Type B pancreatic cell (in vitro differentiated cells): Measurements from ENCODE around the gene POLN. TPM values are rescaled to one million over a fixed set of nuclear protein-coding genes. Genes with fewer than 3 reads are reported as not detected.
"Not testable (repeated sequence)": the region's sequence is repeated elsewhere in the genome, so short reads cannot be mapped to it uniquely, and the experiment has no call there.

Source experiments
- DNase-seq: peaks from one replicate; pipeline ENCODE4 v3.0.0; 2021; ENCODE audit warnings: mixed read lengths; ENCODE audit not compliant: unreplicated experiment; ENCODE audit errors: extremely low spot score
- H3K27ac Mint-ChIP-seq: 2 replicates; pipeline ENCODE4 v1.8.0; 2021; ENCODE audit warnings: mild to moderate bottlenecking, mixed read lengths
- H3K27me3 Mint-ChIP-seq: 2 replicates; pipeline ENCODE4 v1.8.0; 2021; ENCODE audit warnings: mixed read lengths
- H3K36me3 Mint-ChIP-seq: 2 replicates; pipeline ENCODE4 v1.8.0; 2021; ENCODE audit warnings: mixed read lengths
- H3K4me1 Mint-ChIP-seq: one replicate; pipeline ENCODE4 v1.8.0; 2021; ENCODE audit warnings: mixed read lengths; ENCODE audit not compliant: unreplicated experiment
- H3K4me3 Mint-ChIP-seq: 2 replicates; pipeline ENCODE4 v1.8.0; 2021; ENCODE audit warnings: mild to moderate bottlenecking, mixed read lengths
- H3K9me3 Mint-ChIP-seq: 2 replicates; pipeline ENCODE4 v1.8.0; 2021; ENCODE audit warnings: mixed read lengths
- total RNA-seq: library from RNA; stranded (reverse); gene quantifications from 2 replicates; pipeline ENCODE4 v1.2.1, GENCODE V29; 2021; ENCODE audit warnings: low replicate concordance
- TF ChIP-seq, protein P1 (sequence below): fragments of 200-600 bp; sonication (generic); conservative IDR thresholded peaks from 2 replicates; pipeline ENCODE4 v1.5.0; 2021; ENCODE audit warnings: antibody characterized with exemption, mild to moderate bottlenecking

Gene POLN
- total RNA-seq, 1 donor from 2014 or later = 4.1 TPM

DNA sequence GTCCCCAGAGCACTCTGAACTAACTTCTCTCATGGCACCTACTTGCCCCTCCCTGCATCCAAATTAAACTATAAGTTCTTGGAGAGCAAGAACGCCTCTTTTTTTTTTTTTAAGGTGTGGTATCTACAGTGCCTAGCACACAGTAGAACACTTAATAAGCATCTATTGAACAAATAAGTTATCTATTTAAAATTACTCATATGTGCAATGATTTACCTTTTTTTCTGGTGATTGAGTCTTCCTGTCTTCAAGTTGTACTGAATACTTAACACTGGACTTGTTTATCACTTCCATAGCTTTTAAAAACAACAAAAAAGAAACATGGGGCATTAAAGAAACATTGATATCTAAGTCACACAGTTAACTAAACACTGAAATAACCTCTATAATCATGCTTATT, 29.1 kb downstream of the POLN start:
- TF ChIP-seq, protein P1, sequence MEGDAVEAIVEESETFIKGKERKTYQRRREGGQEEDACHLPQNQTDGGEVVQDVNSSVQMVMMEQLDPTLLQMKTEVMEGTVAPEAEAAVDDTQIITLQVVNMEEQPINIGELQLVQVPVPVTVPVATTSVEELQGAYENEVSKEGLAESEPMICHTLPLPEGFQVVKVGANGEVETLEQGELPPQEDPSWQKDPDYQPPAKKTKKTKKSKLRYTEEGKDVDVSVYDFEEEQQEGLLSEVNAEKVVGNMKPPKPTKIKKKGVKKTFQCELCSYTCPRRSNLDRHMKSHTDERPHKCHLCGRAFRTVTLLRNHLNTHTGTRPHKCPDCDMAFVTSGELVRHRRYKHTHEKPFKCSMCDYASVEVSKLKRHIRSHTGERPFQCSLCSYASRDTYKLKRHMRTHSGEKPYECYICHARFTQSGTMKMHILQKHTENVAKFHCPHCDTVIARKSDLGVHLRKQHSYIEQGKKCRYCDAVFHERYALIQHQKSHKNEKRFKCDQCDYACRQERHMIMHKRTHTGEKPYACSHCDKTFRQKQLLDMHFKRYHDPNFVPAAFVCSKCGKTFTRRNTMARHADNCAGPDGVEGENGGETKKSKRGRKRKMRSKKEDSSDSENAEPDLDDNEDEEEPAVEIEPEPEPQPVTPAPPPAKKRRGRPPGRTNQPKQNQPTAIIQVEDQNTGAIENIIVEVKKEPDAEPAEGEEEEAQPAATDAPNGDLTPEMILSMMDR = no peak
- Mint-ChIP-seq H3K27ac (no peak overlapping the region), H3K4me1 (no peaks in the 10 kb centered on the region), H3K4me3 (no peak overlapping the region), H3K9me3 (no peaks in the 10 kb centered on the region), H3K27me3 (no peaks in the 10 kb centered on the region), H3K36me3 (no peaks in the 10 kb centered on the region)
- no peak for DNase-seq

DNA sequence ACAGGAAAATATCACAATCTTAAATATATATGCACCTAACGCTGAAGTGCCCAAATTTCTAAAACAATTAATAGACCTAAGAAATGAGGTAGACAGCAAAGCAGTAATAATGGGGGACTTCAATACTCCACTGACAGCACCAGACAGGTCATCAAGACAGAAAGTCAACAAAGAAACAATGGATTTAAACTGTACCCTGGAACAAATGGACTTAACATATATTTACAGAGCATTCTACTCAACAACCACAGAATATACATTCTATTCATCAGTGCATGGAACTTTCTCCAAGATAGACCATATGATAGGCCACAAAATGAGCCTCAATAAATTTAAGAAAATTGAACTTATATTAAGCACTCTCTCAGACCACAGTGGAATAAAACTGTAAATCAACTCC, 39.1 kb downstream of the POLN start:
- not testable (repeated sequence) for H3K4me1 Mint-ChIP-seq, H3K27ac Mint-ChIP-seq, H3K27me3 Mint-ChIP-seq, H3K9me3 Mint-ChIP-seq, DNase-seq, H3K4me3 Mint-ChIP-seq
- peaks cover 11% of the 10 kb centered on the region for H3K36me3 Mint-ChIP-seq

DNA sequence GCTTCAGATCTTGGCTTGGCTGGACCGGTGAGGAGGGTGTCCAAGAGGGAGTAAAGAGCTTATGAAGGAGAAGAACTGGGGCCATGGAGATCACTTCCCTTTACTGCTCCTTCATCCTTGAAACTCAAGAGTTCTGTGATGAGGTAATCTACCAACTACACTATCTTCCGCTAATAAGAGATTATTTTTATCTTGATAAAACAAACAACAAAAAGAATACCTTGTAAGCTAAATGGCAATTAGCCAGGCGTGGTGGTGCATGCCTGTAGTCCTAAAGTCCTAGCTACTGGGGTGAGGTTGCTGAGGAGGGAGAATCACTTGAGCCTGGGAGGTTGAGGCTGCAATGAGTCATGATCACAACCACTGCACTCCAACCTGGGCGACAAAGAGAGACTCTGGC, 47.4 kb downstream of the POLN start:
- Mint-ChIP-seq H3K36me3 (peaks cover 4% of the 10 kb centered on the region), H3K27ac (no peak overlapping the region), H3K27me3 (no peaks in the 10 kb centered on the region), H3K9me3 (peaks cover 4% of the 10 kb centered on the region), H3K4me3 (no peak overlapping the region), H3K4me1 (no peaks in the 10 kb centered on the region)
- no peak for DNase-seq
- TF ChIP-seq, protein P1 = no peak

DNA sequence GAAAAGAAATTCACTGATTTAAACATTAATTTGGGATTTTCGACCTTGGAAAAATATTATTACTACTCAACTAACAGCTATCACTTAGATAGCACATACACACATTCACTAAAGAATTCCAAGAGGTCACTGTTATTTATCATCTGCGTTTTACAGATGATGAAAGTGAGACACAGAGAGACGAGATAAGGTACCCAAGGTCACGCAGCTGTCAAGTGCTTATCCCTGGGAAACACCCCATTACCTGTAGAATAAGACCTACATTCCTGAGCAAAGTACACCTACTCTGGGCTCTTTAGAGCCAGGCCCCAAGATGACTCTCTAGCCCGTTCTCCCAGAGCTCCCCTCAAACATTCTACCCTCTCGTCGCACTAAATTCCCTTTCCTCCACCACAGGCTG, 48.6 kb downstream of the POLN start:
- DNase-seq = no peak
- TF ChIP-seq, protein P1 = no peak
- no peaks in the 10 kb centered on the region for H3K27me3 Mint-ChIP-seq

DNA sequence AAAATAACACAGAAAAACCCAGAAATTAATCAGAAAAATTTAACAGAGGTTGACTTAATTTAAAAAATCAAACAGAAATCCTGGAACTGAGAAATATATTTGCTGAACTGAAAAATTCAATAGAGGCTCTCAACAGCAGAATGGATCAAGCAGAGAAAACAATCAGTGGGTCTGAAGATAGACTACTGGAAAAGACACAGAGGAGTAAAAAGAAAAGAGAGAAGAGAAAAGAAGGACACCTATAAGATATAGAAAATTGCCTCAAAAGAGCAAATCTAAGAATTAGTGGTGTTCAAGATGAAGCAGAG, 55.1 kb downstream of the POLN start:
- Mint-ChIP-seq H3K27ac (no peak overlapping the region), H3K4me3 (no peak overlapping the region), H3K27me3 (no peaks in the 10 kb centered on the region), H3K36me3 (peaks cover 8% of the 10 kb centered on the region), H3K9me3 (peaks cover 5% of the 10 kb centered on the region), H3K4me1 (no peaks in the 10 kb centered on the region)
- TF ChIP-seq, protein P1 = no peak
- no peak for DNase-seq

More for the DNA sequence above, 48.6 kb downstream of the POLN start:
- H3K27ac Mint-ChIP-seq = no peak overlapping the region
- no peaks in the 10 kb centered on the region for H3K4me1 Mint-ChIP-seq
- H3K9me3 Mint-ChIP-seq = no peaks in the 10 kb centered on the region
- H3K4me3 Mint-ChIP-seq = no peak overlapping the region
- no peaks in the 10 kb centered on the region for H3K36me3 Mint-ChIP-seq

DNA sequence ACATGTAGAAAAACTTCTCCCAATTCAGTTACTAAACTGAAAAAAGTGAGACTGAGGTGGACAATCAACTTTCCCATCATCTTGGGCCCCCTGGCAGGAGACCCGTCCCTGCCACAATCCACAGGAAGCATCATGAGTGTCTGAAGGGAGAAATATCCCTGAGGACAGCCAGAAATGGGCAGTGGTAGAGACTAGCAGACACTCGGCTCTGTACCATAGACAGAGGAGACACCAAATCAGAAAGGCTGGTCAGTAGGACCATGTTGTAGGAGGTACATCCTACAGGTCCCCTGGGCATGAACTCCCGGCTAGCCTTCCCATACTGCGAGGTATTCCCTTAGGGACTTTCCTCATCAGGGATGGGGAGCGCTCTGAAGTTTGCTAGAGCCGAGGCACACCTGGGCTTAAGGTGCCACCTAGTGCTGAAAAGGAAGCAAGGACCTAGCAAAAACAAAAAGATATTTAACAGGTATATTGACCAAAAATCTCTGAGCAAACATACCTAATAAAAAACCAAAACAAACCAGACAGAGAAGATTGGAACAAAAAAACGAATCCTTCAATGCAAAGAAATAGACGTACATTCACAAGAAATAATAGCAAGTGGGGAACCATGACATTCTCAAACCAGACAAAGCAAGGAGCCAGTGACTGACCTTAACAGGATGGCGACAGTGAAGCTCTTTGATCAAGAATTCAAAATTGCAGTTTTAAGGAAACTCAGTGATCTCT, 55.6 kb downstream of the POLN start:
- TF ChIP-seq, protein P1 = peak; percentile 68
- Mint-ChIP-seq H3K36me3 (peaks cover 8% of the 10 kb centered on the region), H3K4me3 (no peak overlapping the region), H3K27ac (no peak overlapping the region), H3K4me1 (no peaks in the 10 kb centered on the region), H3K27me3 (no peaks in the 10 kb centered on the region), H3K9me3 (peaks cover 5% of the 10 kb centered on the region)
- DNase-seq = no peak
